Activated CD4-positive, CD25-positive, alpha-beta regulatory T cell treated with anti-CD3 and anti-CD28 coated beads, Interleukin-2, amount 50 U/mL, for 16 hours (primary cell): Measurements from ENCODE around the gene NCOR2.

Source experiments
- DNase-seq: peaks from one replicate; pipeline ENCODE4 v3.0.0-alpha.2; 2020; ENCODE audit warnings: low read depth, low spot score

NCOR2 gene

DNA sequence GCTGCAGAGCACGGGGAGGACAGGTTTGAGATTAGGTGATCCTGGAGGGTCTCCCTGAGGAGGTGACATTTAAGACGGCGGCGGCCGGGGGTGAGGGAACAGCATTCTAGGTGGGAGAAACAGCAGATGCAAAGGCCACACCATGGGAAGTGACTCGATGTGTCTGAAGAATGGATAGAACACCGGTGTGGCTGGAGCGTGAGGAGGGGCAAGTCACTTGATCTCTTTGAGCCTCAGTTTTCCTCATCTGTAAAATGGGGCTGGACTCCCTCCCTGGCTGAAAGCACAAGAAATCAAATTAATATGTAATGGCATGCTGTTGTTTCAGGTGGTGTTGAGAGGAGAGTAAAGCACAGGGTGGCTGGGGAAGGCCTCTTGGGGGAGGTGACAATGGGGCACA is 10.0 kb upstream of the NCOR2 start:
- DNase-seq = no peak

DNA sequence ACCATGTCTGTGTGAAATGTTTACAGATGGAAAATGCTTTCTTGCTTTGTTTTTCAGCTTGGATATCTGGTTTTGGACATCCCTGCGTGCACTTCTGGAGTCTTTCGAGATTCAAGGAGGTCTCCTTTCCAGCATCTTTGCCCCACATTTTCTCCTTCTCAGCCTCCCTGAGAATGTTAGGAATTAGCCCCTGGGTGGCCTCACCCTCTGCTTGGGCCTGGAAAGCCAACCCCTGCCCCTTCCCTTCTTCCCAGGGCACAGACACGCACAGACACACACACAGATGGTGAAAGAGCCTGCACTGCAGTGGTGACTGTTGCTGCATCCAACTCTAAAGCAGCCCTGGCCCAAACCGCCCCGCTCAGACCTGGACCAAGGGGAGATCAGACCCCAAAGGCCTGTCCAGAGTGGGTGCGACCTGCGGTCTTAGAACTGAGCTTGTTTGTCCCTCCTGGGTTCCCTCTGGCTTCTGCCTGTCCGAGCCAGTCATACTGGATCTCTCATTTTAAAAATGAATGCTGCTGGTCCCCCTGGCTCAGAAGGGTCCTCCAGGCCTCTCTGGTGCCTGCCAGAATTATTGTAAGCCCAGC is 8.7 kb upstream of the NCOR2 start:
- DNase-seq = no peak

DNA sequence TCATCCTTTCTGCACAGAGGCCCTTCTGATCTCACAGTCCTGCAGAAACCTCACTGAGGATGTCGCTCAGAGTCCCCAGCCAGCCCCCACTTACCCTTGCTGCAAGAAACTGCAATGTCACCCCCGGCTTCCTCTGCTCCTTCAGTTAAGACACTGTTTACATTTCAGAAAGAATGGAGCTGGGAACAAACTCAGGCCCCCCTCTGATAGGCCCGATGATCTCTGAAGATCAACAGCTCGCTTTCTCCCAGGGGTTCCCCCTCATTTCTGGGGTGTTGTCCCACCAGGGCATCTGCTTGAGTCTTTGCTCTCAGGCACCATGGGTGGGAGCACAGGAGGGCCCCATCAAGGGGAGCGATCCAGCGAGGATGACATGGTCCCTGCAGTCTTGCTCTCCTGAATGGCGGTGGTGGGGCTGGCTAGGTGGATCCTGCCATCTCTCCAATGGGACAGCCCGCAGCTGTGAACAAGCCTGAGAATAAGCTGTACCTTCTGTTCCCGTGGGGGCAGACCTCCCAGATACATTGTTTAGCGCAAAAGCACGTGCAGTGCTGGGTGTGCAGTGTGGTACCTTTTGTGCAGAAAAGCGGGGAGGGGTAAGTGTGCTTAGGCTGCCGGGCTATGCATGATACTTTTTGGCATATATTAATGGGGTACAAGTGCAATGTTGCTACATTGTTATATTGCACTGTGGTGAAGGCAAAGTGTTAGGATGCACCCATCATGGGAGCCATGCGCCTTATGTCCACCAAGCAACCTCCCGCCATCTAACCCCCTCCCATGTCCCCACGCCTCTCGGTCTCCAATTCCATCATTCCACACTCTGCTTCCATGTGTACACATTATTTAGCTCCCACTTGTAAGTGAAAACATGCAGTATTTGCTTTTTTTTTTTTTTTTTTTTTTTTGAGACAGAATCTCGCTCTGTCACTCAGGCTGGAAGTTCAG is 6.7 kb upstream of the NCOR2 start:
- DNase-seq = no peak

DNA sequence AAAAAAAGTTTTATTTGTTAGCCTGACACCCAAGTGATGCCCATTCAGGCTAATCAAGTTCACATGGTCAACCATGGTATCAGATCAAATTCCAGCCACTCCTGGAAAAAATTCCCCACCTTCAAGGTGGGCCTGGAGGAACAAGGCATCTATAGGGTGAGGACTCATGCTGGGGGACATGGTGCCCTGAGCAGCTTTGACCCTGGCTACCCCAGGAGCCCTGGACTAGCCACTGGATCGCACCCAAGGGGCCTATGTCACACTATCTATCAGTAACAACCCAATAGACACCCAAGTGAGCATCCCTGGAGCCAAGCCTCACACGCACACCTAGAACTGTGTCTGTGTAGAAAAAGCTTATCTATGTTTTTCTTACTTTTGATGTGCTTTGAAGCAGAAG is 4.1 kb upstream of the NCOR2 start:
- DNase-seq = no peak

DNA sequence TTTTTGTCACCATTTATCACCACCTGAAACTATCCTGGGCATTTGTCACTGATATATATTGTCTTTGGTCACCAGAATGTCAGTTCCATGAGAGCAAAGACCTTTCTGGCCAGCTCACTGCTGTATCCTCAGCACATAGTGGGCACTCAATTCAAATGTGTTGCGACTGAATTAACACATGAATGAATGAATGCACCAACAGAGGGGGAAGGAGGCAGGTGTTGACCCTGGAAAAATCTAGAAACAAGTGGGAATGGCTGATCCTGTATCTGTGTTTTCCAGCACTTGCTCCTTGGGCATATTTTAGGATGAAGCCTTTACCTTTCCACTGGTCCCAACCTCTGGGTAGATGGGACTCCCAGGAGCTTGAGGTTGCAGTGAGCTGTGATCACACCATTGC is 3.4 kb upstream of the NCOR2 start:
- DNase-seq = no peak

DNA sequence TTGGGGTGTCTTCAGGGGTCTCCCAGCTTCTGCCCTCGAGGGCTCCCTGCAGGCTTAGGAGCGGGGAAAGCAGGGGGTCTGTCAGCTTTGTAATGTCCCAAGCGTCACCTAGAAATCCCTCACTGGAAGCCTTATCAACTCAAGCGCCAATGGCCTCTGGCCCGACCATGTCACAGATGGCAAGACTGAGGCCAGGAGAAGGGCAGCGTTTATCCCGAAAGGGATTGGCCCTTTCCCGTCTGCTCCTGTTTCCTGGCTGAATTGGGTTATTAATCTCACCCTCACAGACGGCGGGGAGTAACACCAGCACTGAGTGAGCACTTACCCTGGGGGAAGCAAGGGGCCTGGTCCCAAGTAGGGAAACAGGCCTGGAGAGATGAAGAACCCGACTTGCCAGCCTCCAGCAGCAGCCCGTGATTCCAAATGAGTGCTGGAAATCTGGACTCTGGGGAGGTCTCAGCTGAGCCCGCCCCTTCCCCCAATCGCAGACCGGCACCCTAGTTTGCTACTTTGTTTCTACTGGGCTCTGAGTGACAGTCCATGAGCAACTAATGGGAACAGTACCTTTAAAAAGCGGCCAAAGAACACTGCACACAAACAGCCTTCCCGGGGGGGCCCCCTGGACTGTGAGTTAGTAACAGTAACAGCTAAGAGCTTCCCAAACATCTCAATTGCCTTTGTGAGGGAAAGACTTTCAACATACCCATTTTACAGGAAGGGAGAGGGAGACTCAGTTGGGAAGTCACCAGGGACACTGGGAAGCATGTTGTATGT is 2.1 kb upstream of the NCOR2 start:
- no peak for DNase-seq

DNA sequence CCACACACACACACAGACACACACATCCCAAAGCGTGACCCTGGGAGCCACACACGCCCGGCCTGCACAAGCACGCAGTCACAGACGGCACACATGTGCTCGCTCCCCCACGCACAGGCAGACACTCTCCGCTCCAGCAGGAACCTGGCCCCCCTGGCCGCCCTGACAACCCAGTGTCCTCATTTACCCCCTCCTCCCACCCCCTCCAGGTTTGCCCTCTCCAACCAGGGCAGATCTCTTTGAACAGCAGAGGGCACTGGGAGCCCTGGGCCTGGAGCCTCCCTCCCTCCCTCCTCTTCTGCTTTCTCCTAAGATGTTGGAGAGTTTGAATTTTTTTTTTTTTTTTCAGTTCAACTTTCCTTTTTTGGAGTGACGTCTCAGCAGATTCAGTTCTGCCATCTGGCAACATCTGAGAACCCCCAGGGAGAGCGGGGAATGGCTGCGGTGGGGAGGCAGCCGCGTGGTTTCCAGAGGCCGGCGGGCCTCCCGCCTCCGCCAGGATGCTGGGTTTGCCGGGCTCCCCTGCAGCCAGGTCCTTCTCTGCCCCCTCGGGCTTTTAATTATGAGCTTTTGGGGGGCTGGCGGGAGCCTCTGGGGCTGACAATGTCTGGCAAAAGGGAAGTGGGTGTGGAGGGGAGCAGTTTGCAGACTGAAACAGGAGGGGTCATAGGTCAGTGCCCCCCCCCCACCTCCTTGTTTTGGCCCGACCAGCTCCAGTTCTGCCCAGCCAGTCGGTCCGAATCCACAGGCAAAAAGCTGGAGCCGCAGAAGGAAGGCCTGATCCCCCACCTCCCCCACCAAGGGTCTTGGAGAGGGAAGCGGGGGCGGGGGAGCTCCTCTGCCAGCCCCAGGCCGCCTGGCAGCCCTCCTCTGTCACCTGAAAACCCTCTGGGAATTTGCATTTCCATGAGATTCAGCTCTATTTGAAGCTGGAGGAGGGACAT is 1.3 kb upstream of the NCOR2 start:
- DNase-seq = no peak

DNA sequence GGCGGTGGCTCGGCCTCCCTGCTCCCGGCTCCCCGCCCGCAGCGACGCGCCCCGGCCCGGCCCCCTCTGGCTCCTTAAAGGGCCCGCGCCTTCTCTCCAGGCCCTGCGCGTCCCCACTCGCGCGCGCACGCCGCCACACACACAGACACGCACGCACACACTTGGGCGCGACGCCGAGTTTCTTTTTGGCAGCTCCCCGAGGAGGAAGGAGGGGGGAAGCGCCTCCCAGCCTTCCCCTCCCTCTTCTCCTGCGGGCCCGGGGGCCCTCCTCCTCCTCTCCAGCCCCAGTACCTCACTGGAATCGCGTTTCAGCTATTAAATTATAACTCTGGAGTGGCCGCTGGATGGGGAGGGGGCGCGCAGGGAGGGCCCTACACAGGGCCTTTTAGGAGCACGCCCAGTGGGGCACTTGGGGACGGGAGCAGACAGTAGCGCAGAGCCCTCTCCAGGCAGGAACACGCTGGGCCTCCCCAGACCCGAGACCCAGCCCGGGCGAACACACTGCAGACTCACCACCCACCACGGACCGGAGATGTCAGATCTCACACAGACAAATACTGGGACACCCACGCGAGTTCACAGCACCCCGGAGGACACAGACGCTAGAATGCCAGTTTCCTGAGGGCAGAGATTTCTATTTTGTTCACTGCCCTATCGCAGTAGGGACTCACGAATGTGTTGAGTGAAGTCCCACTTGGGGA is 411 bp upstream of the NCOR2 start:
- peak; percentile 66 for DNase-seq

DNA sequence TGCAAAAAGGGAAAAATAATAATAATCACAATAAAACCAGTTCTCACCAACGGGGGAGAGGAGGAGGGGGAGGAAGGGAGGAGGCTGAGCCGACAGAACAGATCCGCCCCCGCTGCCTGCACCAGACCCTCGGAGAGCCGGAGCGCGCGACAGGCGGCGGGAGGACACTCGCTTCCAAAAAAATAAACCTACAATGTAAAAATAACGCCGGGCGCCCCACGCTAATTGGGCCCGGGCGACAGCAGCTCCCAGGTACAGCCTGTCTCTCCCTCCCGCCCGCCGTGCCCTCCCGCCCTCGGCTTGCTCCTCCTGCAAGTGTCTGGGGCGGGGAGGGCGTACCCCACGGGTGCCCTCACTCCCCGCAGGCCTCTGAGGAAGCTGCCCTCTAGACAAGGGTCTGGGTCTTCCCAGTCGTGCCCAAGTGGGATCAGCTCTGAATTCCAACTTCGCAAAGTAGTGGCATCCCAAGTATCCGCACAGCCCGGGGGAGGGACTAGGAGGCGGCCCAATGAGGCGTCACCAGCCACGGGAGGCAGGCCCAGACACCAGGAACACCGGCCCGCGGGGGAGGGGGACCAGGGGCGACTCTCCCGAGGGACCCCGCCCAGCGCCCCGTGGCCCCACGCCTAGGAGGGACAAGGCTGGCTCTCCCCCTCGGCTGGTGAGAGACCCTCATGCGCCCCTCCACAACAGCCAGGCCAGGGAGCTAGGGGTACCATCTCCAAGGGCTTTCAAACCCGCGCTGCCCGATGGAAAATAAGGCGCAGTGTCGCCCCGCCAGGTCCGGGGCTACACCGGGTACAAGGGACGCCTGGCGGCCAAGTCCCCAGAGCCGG is 1.0 kb downstream of the NCOR2 start:
- peak; percentile 37 for DNase-seq

DNA sequence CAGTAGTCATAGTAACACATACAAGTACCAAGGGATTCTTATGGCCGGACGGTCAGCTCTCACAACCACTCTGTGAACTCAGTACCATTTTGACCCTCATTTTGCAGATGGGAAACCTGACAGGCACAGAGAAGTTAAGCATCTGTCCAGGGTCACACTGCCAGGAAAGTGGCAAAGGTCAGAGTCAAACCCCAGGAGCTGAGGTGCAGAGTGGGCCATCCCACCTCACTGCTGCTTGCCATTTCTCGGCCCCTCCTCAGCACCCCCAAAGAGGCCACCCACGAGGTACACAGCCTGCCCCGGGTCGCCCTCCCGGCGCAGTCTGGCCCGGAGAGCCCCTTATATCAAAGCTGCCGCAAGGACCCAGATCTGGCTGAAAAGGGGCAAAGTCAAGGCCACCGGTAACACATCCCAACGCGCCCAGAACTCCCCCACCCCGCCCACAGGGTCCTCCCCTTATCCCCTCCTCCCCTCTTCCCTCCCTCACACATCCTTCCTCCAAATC is 1.7 kb downstream of the NCOR2 start:
- no peak for DNase-seq

DNA sequence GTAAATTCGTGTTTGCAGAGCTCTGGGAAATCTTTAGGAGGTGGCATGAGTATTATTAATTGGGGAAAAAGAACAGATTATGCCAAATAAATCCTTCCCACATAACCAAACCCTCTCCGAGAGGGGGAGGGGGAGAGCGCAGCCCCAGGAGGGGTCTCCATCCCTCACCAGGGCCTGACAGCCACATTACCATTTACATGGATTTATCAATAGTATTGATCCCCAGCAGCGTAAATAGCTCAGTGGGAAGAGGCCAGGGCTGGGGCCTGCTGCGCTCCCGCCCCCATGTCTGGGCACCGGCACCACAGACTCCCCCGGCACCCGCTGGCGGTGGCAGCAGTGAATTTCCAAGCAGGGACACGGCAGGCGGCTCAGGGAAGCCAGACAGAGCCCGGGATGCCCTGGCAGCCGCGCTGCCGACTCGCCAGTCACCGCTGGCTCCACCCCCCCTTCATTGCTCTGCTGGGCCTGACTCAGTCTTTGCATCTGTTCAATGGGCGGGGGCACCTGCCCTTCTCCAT is 2.4 kb downstream of the NCOR2 start:
- no peak for DNase-seq

DNA sequence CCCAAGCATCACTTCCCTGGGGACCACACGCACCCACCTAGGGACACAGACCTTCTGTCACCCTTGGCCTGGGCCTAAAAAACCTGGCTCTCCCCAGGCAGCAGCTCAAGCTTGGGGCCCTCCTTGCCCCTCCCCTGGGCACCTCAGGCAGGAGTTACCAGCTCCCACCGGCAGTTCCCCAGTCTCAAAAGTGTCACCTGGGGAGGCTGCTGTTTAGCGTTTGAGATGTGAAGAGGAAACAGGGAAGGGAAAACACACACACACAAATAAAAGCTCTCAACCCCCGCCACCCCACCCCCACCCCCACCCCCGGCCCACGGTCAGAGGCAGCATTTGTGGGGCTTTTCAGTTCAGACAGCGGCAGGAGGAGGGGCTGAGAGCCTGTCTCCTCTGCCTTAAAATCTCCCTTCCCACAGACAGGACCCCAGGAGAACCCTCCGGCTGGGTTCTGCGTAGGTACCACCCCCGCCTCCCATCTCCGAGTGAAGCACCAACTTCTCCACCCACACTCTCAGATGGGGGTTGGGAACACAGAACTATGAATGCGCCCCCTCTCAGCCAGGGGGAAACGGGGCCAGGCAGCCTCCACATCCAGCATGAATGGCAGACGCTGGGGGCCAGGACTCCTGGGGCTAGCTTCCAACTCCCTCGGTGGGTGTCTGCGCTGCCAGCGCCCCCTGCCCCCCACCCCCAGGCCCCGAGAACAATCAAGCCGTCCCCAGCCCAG is 3.0 kb downstream of the NCOR2 start:
- DNase-seq = no peak

DNA sequence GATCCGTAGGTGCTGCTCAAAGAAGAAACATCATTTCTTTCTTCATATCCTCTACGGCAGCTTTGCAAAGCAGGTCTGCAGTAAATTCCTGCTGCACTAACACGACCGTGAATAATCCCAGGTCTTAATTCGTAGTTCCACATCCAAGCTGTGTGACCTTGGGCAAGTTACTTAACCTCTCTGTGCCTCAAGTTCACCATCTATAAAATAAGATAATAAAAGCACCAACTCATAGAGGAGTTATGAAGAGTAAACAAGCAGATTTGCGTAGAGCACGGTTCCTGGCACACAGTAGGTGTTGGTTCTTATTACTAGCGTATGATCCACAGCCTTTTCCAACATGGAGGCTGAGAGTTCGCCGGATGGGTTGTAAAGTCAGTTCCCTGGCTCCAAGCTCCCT is 3.6 kb downstream of the NCOR2 start:
- no peak for DNase-seq

DNA sequence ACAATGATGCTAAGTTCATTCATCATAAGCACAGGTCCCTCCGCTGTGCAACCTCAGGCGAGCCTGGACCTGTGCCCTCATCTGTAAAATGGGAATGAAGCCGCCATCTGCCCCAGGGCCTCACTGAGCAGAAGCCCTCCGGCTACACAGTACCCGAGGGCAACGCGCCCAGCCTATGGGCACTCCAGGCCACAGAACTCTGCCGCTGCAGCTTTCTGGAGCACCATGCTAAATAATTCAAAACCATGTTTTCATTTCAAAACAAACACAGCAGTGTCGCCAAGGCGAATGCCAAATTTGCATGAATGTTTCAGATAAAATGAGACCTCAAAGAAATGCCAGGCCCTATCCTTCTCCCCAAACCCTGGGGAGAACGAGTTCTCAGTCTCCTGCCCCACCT is 4.0 kb downstream of the NCOR2 start:
- no peak for DNase-seq

DNA sequence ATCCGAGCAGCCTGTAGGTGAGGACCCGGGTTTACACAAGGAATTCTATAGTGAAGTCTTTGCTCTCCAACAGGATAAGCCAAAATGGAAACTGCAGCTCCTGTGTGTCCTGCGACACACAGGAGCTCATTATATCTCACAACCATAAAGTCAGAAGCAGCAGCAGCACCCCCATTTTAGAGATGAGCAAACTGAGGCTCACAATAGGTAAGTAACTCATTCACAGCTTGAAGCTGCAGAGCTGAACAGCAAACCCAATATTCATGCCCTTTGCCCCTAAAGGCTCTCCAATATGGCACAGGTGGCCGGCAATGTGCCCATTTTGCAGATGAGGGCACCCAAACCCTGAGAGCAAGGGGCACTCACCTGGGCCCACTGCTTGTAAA is 4.6 kb downstream of the NCOR2 start:
- no peak for DNase-seq

DNA sequence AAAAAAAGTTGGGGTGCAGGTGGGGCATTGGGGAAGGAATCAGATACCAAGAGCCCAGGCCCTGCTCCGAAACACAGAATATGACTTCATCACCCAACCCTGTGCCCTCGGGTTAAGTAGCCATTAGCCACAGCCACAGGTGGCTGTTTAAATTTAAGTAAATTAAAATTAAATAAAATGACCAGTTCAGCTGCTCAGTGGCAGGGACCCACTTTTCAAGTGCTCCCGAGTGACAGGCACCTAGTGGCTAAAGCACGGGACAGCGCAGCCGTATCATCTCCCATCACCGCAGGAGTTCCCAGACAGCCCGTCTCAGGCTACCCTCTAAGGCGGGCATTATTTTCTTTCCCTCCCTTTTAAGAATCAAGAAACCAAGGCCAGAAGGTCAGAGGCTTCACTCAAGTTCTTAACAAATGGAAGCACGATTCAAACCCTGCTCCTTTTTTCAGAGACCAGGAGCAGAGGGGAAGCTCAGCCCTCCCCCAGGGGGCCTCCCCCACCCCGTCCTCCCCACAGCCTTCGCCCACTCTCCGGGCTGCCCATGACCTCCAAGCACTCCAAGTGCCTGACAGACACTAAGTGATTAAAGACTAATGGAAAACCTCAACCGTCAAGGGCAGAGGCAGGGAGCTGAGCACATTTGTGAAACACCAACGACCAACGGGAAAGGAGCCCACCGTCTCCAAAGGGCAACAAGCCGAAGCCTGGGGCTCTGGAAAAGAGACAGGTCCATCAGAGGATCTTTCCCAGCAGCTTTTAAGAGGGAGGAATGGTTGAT is 5.2 kb downstream of the NCOR2 start:
- no peak for DNase-seq

DNA sequence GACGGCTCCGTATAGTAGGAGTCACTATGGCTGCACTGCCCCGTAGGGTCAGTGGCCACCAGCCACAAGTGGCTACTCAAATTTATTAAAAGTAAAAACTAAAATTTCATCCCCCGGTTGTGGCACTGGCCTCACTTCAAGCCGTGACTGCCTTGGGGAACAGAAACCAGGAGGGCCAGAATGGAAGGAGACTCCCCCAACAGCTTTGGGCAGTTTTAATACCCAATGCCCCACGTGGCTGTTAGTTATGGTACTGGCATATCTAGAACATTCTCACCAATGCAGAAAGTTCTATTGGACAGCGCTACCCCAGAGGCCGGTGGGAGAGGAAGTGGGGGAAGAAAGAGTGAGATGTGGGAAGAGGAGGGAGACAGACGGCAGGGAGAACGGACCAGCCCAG is 6.2 kb downstream of the NCOR2 start:
- no peak for DNase-seq
